HCT116 (cell line): Measurements from ENCODE around the gene KRT28. TPM values are rescaled to one million over a fixed set of nuclear protein-coding genes. Genes with fewer than 3 reads are reported as not detected.

Experiments used
- ATAC-seq: fragments of 200-7000 bp; cut with Tn5 transposase; 2 replicates; pipeline ENCODE4 v1.9.1; 2020; ENCODE audit warnings: mild to moderate bottlenecking, moderate library complexity
- BruUV-seq: library from RNA; stranded (reverse); fragments of 400-500 nt; replicated peaks from 2 replicates; lab custom pipeline; 2021; lab: Mats Ljungman, UMichigan
- CTCF ChIA-PET: fragments of 300-600 bp; sonication (Branson Sonifier 250); formaldehyde crosslinking; loops from one replicate; lab custom pipeline; 2021; ENCODE audit warnings: antibody characterized with exemption; lab: Charles Lee
- POLR2A ChIA-PET: fragments of 300-600, 350-600 bp; sonication (Branson Sonifier 250); formaldehyde crosslinking; loops from one replicate; lab custom pipeline; 2021; ENCODE audit warnings: antibody characterized with exemption; lab: Charles Lee
- RAD21 ChIA-PET, 2 experiments: fragments of 300-600 bp; sonication (Branson Sonifier 250); formaldehyde crosslinking; loops; one replicate each; lab custom pipeline; 2023; ENCODE audit warnings: low total read pairs in 2 of 2; ENCODE audit not compliant: uncharacterized antibody in 2 of 2, unreplicated experiment in 2 of 2, low non-redundant PET in 1 of 2; lab: Charles Lee
- DNase-seq: peaks from one replicate; pipeline ENCODE4 v3.0.0-alpha.2; 2010; ENCODE audit warnings: low read depth, low spot score
- H2AFZ ChIP-seq: fragments of 200-600 bp; shearing (Covaris generic), sonication (generic); 2 replicates; pipeline ENCODE4 v1.6.1; 2017; ENCODE audit warnings: low read depth, mixed run types, mixed read lengths, antibody characterized with exemption, low read length; ENCODE audit not compliant: poor library complexity, severe bottlenecking
- H3K27ac ChIP-seq: 2 replicates; pipeline ENCODE4 v1.5.1; 2012; ENCODE audit warnings: low read depth, low read length
- H3K27me3 ChIP-seq: fragments of 200-600 bp; sonication (generic); 2 replicates; pipeline ENCODE4 v1.6.1; 2016; ENCODE audit warnings: mixed run types, low read length, mixed read lengths; ENCODE audit not compliant: insufficient read depth
- H3K36me3 ChIP-seq, 2 experiments: fragments of 200-500 bp in 1 of 2; fragments of 200-600 bp in 1 of 2; sonication (Bioruptor generic) in 1 of 2; sonication (generic) in 1 of 2; 2 replicates each; pipeline versions ENCODE4 v1.5.1 to v1.6.1; 2014 to 2016; ENCODE audit warnings: low read length in 2 of 2, inconsistent platforms in 1 of 2, mixed read lengths in 1 of 2, mixed run types in 1 of 2; ENCODE audit not compliant: insufficient read depth in 2 of 2, control insufficient read depth in 1 of 2
- H3K4me1 ChIP-seq, 2 experiments: fragments of 200-600 bp in 1 of 2; sonication (generic) in 1 of 2; 2 replicates each; pipeline versions ENCODE4 v1.5.1 to v1.6.1; 2012 to 2017; ENCODE audit warnings: low read length in 2 of 2, inconsistent platforms in 1 of 2, mild to moderate bottlenecking in 1 of 2, mixed read lengths in 1 of 2, mixed run types in 1 of 2, moderate library complexity in 1 of 2; ENCODE audit not compliant: insufficient read depth in 2 of 2, control insufficient read depth in 1 of 2
- H3K4me2 ChIP-seq: fragments of 200-600 bp; sonication (generic); 2 replicates; pipeline ENCODE4 v1.6.1; 2017; ENCODE audit warnings: mixed run types, low read length, mixed read lengths
- H3K4me3 ChIP-seq, 2 experiments: fragments of 200-600 bp in 1 of 2; sonication (generic) in 1 of 2; replicated peaks in 1 of 2; 2 replicates each; pipeline ENCODE4 v1.5.1; 2011 to 2016; ENCODE audit warnings: low read length in 2 of 2, control low read depth in 1 of 2, low read depth in 1 of 2, mild to moderate bottlenecking in 1 of 2, mixed read lengths in 1 of 2, mixed run types in 1 of 2
- H3K79me2 ChIP-seq: fragments of 200-600 bp; sonication (generic); 2 replicates; pipeline ENCODE4 v1.6.1; 2017; ENCODE audit warnings: mild to moderate bottlenecking, mixed run types, low read length, moderate library complexity, mixed read lengths; ENCODE audit not compliant: insufficient read depth
- H3K9ac ChIP-seq: fragments of 200-600 bp; sonication (generic); 2 replicates; pipeline ENCODE4 v1.6.1; 2016; ENCODE audit warnings: low read length, mixed read lengths
- H3K9me2 ChIP-seq: fragments of 200-600 bp; sonication (generic), shearing (Covaris generic); 2 replicates; pipeline ENCODE4 v1.6.1; 2017; ENCODE audit warnings: mixed run types, mild to moderate bottlenecking, moderate library complexity; ENCODE audit not compliant: insufficient read depth
- H3K9me3 ChIP-seq, 2 experiments: fragments of 200-500 bp in 1 of 2; fragments of 200-600 bp in 1 of 2; sonication (Bioruptor generic) in 1 of 2; sonication (generic) in 1 of 2; 2 replicates each; pipeline ENCODE4 v1.6.1; 2014 to 2017; ENCODE audit warnings: low read length in 2 of 2, mixed read lengths in 2 of 2, inconsistent platforms in 1 of 2, low read depth in 1 of 2, mild to moderate bottlenecking in 1 of 2, mixed run types in 1 of 2, moderate library complexity in 1 of 2; ENCODE audit not compliant: control insufficient read depth in 1 of 2, insufficient read depth in 1 of 2
- H4K20me1 ChIP-seq: fragments of 200-600 bp; sonication (generic), shearing (Covaris generic); 2 replicates; pipeline ENCODE4 v1.6.1; 2017; ENCODE audit warnings: mixed run types, mild to moderate bottlenecking, moderate library complexity; ENCODE audit not compliant: insufficient read depth
- EZH2 ChIP-seq: fragments of 200-600 bp; sonication (generic); IDR thresholded peaks from 2 replicates; pipeline ENCODE4 v1.6.1; 2017; ENCODE audit warnings: antibody characterized with exemption, mixed run types
- FOSL1 ChIP-seq: IDR thresholded peaks from 2 replicates; pipeline ENCODE4 v1.6.1; 2012; ENCODE audit warnings: low read depth
- JUND ChIP-seq: IDR thresholded peaks from 2 replicates; pipeline ENCODE4 v1.6.1; 2012
- ZBTB33 ChIP-seq: IDR thresholded peaks from 2 replicates; pipeline ENCODE4 v1.6.1; 2011; ENCODE audit warnings: mild to moderate bottlenecking, low read length, moderate library complexity; ENCODE audit not compliant: insufficient replicate concordance; ENCODE audit errors: extremely low read depth
- ZNF274 ChIP-seq: fragments of 200-500 bp; sonication (Bioruptor generic); IDR thresholded peaks from 2 replicates; pipeline ENCODE4 v1.6.1; 2014; ENCODE audit warnings: mild to moderate bottlenecking, low read depth, low read length, inconsistent platforms
- intact Hi-C: fragments of 100-400 bp; cut with micrococcal nuclease; formaldehyde crosslinking; loops from 2 replicates; pipeline ENCODE4 v1.10.0; 2022
- total RNA-seq: library from RNA; stranded (reverse); gene quantifications from one replicate; pipeline ENCODE4 v1.2.1, GENCODE V29; 2021; ENCODE audit not compliant: unreplicated experiment
- TF ChIP-seq, protein P1 (sequence below): IDR thresholded peaks from 2 replicates; pipeline ENCODE4 v1.6.1; 2012; ENCODE audit warnings: low read depth

KRT28 gene
- total RNA-seq, 1 experiment from 2014 or later, result not detected

DNA sequence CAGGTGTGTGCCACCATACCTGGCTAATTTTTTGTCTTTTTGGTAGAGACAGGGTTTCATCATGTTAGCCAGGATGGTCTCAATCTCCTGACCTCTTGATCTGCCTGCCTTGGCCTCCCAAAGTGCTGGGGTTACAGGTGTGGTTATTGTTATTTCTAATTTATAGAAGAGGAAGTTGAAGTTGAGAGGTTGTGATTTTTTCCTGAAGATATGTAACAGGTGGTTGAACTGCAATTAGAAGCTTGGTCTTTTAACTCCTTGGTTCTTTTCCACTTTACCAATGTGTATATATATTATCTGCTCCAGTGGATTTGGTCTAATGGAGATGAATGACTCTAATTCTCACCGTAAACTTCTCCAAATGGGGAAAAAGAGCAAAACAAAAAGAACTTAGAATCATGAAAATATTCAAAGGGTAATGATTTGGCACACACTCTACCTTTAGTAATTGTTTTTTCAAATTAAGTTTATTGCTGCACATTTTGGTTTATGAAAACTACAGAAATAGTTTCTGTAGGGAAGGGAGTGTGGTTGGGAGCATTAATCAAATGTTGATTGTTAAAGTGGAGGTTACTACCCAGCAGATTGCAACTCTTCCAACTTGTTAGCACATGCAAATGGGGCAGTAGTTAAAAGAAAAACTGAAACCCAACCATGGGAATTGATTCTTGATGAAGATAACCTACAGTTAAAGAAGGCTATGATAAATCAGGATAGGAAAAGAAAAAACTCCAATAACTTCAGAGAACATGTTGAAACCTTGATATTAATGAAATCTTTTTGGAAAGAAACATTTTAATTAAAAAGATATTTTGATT, 24.5 kb upstream of the KRT28 start:
- no peak for DNase-seq
- Histone ChIP-seq H3K79me2 (peaks cover 86% of the 10 kb centered on the region), H3K4me3 (no peak overlapping the region), H3K4me2 (no peak overlapping the region), H2AFZ (no peak overlapping the region), H3K9ac (no peak overlapping the region), H3K9me2 (no peaks in the 10 kb centered on the region), H3K36me3 (peaks cover 0 to 4% of the 10 kb centered on the region in 2 experiments; a peak in 1 of 4 replicates), H3K27me3 (no peaks in the 10 kb centered on the region), H3K9me3 (no peaks in the 10 kb centered on the region), H3K4me1 (peaks cover 11 to 44% of the 10 kb centered on the region in 2 experiments), H4K20me1 (no peaks in the 10 kb centered on the region), H3K27ac (no peak overlapping the region)
- intact Hi-C loops, result no loop called here
- ChIA-PET POLR2A (interaction anchor here (1.1 kb wide), 1 partner anchor 865 kb away, joined by 3 read pairs; no protein-coding TSS in a partner anchor), RAD21 (no interaction called here), CTCF (no interaction called here)
- ATAC-seq, result no peak
- TF ChIP-seq ZNF274 (no peak), FOSL1 (no peak), ZBTB33 (no peak), JUND (no peak), EZH2 (no peak)
- TF ChIP-seq, protein P1, sequence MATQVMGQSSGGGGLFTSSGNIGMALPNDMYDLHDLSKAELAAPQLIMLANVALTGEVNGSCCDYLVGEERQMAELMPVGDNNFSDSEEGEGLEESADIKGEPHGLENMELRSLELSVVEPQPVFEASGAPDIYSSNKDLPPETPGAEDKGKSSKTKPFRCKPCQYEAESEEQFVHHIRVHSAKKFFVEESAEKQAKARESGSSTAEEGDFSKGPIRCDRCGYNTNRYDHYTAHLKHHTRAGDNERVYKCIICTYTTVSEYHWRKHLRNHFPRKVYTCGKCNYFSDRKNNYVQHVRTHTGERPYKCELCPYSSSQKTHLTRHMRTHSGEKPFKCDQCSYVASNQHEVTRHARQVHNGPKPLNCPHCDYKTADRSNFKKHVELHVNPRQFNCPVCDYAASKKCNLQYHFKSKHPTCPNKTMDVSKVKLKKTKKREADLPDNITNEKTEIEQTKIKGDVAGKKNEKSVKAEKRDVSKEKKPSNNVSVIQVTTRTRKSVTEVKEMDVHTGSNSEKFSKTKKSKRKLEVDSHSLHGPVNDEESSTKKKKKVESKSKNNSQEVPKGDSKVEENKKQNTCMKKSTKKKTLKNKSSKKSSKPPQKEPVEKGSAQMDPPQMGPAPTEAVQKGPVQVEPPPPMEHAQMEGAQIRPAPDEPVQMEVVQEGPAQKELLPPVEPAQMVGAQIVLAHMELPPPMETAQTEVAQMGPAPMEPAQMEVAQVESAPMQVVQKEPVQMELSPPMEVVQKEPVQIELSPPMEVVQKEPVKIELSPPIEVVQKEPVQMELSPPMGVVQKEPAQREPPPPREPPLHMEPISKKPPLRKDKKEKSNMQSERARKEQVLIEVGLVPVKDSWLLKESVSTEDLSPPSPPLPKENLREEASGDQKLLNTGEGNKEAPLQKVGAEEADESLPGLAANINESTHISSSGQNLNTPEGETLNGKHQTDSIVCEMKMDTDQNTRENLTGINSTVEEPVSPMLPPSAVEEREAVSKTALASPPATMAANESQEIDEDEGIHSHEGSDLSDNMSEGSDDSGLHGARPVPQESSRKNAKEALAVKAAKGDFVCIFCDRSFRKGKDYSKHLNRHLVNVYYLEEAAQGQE, result no peak
- no TSS peak for BruUV-seq
